Medulla oblongata (tissue), 1 donor: ENCODE data around the gene TAGLN2.
"Not testable (repeated sequence)": the region's sequence is repeated elsewhere in the genome, so short reads cannot be mapped to it uniquely, and the experiment has no call there.

ENCODE experiments used
- DNase-seq: peaks from one replicate; pipeline ENCODE4 v3.0.0-alpha.2; 2015; ENCODE audit errors: extremely low spot score

TAGLN2 gene

DNA sequence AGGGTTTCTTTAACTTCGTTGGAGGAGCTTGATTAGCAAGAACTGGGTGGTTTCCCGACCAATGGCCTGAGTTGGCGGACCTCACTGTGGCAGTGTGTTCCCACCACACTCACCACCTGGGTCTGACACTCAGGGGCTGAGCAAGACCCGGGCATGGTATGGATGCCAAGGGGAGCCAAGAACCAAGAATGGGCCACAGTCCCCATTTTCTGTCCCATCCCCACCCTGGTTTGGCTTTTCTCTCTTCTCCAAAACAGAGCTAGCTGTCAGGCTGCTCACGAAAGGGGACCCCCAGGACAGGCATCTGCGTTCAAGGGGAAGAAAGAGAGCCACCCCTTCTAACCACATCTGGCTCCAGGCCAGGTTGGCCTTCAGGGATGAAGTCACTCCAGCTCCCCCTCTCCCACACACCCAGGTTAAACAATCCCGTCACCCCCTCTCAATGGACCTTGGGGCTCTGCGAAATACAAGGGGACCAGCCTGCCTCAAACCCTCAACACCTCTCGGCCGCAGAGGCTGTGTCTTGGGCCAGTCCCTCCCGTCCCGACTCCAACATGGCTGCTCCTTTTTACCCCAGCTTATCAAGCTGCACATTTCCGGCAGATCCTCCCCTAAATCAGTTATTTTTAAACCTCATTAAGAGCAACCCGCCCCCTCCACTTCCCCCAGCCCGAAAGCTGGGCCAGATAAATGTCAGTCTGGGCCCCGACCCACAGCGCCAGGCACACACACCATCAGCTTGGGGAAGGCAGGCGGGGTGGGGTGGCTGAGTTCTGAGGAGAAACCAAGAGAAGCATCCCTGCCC lies 3.4 kb downstream of the TAGLN2 start:
- DNase-seq, result no peak

GRCh38 chr1:159921251-159921650 lies 4.1 kb downstream of the TAGLN2 start:
- DNase-seq, result no peak

- no peak for DNase-seq
Observed at GRCh38 chr1:159920651-159921050, 4.7 kb downstream of the TAGLN2 start.

DNA sequence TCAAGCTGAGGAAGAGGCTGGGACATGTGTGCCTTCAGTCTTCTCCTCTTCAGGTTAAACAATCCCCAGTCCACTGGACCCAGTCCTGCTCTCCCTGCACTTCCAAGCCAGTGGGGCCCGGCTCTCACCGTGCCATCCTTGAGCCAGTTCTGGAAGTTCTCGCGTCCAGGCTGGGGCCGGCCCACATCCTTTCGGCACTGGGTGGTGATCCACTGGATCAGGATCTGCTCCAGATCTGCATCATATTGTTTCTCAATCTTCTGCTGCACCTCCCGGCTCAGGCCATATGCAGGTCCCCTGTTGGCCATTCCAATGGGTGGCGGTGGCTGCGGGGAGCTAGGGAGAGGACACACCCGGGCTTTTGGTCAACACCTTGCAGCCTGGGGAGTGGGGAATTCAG lies 5.1 kb downstream of the TAGLN2 start:
- no peak for DNase-seq

- DNase-seq, result no peak
Observed at GRCh38 chr1:159919236-159919865, 6.0 kb downstream of the TAGLN2 start.

DNA sequence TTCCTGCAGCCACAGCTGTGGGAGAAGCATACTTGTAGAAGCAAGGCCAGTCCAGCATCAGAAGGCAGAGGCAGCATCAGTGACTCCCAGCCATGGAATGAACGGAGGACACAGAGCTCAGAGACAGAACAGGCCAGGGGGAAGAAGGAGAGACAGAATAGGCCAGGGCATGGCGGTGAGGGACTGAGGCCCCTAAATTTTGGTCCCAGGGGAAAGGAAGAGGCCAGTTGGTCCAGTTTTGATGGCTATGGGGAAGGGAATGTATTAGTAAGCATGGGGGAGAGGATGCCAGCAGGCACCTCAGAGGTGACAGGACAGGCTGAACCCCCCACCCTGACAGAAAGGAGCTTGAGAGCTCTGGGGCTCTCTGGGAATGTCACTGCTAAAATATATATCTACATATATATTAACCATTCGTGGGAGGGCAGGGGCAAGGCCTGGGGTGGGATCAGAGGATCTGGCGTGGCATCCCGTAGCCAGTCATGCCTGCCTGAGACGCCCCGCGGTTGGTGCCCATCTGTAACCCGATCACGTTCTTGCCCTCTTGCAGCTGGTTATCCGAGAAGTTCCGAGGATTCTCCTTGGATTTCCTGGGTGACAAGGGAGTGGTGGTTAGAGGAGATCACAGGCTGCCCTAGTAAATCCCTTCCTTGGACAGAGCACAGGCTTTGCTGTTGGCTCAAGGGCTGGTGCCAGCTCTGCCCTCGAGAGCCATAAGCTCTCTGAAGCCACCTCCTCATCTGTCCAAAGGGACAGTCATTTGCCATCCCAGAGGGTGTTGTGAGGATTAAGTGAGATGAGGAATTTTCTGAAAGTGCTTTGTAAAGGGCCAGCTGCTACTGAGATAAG lies 6.7 kb downstream of the TAGLN2 start:
- no peak for DNase-seq

DNA sequence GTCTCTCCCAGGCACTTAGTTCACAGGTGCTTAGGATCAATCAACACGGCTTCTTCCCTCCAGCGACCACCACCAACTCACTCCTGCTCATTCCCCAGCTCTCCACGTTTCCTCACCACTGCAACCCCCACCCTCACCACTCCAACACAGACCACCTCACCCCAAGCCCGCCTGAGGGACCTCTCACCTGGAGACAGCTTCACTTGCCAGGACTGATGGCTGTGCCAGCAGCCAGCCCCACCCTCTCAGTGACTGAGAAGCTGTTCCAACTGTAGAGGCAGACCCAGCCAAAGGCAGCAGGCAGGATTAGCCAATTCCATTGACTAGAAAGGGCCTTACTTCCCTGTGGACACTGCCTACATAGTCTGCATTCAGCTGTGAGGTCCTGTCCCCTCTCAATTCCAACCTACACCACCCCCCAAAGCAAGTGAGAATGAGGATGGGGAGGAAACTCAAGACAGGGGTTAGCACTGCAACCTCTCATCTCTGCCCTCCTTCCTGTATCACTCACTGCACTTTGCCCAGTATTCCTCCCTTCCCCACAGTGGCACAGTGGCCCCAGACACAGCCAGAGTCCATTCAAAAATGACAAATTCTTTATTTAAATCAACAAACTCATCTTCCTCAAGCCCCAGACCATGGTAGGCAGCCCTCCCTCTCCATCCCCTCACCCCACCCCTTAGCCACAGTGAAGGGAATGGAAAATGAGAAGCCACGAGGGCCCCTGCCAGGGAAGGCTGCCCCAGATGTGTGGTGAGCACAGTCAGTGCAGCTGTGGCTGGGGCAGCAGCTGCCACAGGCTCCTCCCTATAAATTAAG lies 7.6 kb downstream of the TAGLN2 start:
- no peak for DNase-seq

DNA sequence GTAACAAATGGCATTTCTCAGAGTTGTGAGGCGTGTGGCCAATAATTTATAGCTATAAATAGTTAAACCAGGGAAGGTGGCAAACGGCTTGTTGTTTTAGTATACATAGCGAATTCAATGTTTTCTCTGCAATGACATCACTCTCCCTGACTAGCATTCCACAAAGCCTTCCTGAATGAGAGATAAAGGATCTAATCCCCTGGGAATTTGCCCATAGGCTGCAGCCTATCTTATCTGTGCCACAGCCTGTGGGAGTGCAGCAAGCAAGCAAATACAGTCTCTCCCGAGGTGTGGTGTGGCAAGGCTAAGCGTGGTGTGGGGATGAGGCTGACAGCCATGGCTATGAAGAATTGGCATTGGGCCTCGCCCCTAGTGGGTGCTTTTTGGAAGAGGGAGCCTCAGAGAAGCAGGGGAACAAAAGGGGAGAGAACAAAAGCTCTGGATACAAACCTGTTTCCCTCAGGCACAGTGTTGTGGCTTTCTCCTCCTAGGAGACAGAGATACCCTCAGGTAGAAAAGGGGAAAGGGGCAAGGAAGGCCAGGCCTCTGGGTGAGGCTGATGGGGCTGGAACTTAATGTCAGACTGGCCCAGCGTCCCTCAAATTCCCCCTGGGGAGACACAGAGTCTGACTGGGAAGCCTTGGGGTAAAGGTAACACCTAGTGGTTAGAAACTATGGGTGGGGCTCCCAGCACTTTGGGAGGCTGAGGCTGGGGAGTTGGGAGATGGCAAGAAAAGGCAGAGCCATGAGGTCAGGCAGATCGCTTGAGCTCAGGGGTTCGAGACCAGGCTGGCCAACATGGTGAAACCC lies 8.9 kb downstream of the TAGLN2 start:
- DNase-seq, result no peak

- DNase-seq, result no peak
Observed at GRCh38 chr1:159915571-159916241, 9.6 kb downstream of the TAGLN2 start.

DNA sequence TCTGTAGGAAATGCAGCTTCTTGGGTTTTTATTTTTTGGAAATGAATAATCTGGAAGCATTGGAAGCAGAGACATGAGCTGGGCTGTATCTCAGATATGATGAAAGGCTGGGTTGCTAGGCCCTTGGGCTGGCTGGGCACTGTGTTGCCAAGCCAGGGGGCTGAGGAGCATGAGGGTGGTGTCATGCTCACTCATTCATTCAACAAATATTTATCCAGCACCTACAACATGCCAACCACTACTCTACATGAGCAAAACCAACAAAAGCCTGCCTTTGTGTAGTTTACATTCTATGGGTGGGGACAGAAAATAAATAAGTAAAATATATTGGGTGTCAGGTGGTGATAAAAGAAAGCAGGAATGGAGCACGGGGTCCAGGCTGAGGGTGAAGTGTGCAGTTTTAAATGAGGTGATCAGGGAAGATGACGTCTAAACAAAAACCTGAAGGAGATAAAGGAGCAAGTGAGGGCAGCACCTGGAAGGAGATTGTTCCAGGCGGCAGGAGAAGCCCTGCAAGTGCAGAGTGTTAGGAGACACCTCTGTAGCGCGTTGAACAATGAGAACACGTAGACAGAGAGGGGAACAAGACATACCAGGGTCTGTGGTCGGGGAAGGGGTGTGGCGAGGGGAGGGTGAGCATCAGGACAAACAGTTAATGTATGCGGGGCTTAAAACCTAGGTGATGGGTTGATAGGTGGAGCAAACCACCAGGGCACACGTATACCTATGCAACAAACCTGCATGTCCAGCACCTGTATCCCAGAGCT lies 10.9 kb downstream of the TAGLN2 start:
- no peak for DNase-seq

DNA sequence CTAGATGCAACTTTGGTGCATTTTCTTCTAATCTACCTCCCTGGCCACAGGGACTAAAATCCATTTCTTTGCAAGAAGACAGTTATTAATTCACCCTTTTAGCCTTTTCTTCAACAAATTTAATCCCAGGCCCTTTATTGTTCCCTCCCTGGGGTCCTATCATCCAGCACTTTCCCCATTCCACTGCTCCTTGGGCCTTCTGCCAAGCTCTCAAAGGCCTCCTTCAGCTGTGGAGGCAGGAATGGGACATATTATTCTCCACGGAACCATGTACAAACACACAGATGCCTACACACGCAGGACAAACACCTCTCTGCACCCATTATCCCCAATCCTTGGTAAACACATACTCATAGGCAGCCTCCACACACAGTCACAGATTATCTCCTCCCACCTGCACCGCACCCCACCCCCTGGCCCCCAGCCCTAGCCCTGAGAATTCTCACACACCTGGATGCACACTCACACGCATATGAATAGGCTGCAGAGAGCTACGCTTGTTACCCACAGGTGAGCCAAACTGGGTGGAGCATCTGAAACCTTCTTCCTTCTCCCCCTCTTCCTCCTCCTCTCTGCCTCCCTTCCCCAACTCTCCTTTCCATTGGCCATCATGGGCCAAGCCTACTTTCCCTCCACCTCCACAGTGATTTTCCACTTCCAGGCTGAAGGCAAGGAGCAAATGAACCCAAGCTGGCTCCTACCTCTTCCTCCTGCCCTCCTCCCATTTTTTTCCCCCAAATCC lies 11.7 kb downstream of the TAGLN2 start:
- no peak for DNase-seq

GRCh38 chr1:159911326-159912070 lies 13.8 kb downstream of the TAGLN2 start:
- no peak for DNase-seq

GRCh38 chr1:159908031-159908940 lies 17.0 kb downstream of the TAGLN2 start:
- no peak for DNase-seq

DNA sequence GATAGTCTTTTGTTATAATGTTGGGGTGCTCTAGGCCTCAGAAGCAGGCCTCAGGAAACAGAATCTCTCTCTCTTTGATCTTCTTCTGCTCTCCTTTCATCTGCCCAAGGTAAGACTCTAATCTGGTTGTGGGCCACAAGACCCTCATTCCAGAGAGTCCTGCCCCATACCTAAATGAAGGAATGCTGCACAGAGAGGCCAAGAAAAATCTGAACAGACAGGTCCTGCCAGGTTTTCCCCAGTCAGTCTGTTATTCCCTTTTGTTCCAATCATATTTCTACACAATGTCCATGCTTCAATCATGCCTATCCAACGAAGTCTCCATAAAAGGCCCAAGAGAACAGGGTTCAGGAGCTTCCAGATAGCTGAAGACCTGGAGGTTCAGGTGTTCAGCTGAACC lies 18.3 kb downstream of the TAGLN2 start:
- no peak for DNase-seq

GRCh38 chr1:159904036-159904435 lies 21.3 kb downstream of the TAGLN2 start:
- DNase-seq, result not testable (repeated sequence)

- DNase-seq, result no peak
Observed at GRCh38 chr1:159902541-159902940, 22.8 kb downstream of the TAGLN2 start.
